ENCODE measurements around the gene GULP1.
"Not testable (repeated sequence)": the region's sequence is repeated elsewhere in the genome, so short reads cannot be mapped to it uniquely, and the experiment has no call there.

The GULP1 gene

DNA sequence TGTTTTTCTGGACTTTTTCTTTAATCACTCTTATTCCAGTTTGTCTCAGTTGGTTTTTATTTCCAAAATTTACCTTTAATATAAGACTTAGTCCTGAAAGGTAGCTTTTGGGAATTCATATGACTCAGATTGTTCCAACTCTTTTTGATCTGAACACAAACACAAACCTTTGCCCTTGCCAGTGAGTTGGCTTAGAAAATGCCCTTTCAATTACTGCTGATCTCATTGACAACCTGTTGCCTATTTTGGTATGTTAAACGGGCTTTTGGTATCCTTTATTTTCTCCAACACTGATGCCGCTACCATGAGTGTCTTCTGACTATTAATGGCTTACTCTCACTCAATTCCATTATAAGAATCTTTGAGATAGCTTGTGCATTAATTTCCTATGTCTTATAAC, 143.4 kb downstream of the GULP1 start:
- no peak for DNase-seq

DNA sequence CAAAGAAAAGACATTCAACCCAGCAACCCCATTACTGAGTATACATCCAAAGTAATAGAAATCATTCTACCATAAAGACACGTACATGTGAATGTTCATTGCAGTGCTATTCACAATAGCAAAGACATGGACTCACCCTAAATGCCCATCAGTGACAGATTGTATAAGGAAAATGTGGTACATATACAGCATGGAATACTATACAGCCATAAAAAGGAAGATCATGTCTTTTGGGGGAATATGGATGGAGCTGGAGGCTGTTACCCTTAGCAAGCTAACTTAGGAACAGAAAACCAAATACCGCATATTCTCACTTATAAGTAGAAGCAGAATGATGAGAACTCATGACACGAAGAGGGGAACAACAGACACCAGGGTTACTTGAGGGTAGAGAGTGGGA, 145.9 kb downstream of the GULP1 start:
- DNase-seq, result no peak

DNA sequence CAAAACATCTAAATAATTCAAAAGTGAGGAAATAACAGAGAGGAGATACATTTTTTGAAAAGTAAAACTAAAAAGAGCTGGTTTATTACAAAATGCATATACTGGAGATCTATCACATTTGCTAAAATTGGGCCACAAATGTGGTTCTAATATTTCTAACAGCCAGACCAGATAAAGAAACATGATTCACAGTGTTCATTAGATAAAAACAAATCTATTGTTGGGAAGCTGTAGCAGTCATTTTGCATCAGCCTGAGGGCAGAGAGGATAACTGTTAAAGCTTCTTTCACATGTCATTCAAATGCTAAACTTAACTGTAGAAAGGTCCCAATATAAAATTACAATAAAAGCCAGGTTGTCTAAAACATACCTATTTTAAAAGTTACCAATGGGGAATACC, 148.3 kb downstream of the GULP1 start:
- no peak for DNase-seq

DNA sequence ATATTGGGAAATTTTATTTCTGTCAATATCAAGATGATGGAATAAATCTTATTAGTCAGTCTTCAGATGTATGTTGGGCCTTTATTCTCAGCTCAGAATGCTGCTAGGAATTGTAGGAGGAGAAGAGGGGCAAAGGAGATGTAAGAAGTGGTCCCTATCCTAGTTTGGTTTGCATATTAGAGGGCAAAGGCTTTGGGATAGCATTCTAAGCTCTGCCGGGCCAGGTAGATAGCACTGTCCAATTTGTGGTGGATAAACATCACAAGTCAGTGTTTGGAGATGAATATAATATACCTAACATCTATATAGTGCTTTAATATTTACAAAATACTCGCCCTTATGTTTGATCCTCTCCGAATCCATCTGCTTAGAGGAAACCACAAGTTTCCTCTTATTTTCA, 149.2 kb downstream of the GULP1 start:
- no peak for DNase-seq

DNA sequence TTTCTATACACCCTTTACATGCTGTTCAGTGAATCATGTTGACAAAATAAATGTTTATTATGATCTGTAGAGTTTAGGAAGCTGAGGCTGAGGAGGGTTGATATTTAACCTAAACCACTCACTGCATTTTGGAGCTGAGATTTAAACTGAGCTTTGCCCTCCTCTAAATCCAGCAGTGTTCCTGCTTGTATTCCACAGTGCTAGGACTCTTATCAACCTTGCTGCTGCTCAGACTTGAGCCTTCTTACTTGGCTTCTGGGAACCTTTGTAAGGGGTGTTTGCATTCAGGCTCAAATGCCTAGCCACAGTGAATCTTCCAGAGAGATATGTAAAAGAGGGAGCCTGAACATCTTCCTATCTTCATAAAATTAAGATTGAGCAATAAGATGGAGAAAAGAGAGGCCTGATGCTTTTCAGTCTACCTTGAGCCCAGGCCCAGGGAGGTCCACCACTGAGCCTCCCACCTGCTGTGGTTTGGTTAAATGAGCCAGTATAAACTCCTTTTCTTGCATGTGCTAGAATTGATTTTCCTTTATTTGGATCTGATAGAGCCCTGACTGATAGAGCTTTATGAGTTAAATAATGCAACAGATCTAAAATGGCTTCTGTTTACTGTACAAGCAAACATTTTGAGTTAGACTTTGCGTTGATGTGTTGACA, 149.7 kb downstream of the GULP1 start:
- no peak for DNase-seq

DNA sequence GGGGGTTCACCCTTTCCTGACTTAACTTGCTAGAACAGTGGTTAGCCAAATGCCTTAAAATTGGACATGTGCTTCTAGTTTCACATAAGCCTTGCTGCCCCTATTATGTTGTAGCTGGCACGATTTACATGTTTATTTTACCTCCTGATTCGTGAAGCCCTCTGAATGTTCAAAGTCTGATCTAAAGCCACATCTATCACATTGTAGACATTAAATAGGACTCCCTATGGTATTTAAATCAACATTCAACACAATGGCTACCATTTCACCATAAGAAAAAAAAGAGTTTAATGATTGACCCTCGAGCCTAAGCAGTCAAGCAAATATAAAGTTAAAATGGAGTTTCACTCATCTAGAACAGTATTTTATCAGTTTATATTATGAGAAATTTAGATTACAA, 151.5 kb downstream of the GULP1 start:
- DNase-seq, result no peak

DNA sequence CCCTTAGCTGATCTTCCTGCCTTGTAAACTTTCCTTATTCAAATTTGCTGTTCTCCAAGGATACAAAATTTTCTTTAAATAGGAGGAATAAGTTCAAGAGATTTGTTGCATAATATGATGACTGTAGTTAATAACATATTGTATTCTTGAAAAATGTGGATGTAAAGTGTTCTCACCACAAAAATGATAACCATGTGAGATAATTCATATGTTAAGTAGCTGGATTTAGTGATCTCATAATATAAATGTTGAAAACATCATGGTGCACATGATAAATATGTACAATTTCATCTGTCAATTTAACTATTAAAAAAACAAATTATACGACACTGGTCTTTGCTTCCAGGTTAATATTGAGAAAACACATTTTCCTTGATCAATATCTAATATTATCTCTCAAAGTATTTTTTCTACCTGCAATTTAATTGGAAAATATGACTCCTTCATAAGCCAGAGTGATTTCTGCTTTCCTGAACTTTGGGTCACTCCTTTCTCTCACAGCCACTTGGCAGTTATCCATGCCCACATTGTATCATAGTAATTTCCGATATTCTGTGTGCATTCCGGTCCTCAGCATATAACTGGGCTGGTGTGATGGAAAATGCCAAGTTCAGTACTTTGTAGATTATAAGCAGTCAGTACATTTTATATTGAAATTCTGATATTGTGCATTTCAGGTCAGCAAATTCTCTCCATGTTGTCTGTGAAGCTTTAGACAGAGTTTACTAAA, 152.6 kb downstream of the GULP1 start:
- no peak for DNase-seq

DNA sequence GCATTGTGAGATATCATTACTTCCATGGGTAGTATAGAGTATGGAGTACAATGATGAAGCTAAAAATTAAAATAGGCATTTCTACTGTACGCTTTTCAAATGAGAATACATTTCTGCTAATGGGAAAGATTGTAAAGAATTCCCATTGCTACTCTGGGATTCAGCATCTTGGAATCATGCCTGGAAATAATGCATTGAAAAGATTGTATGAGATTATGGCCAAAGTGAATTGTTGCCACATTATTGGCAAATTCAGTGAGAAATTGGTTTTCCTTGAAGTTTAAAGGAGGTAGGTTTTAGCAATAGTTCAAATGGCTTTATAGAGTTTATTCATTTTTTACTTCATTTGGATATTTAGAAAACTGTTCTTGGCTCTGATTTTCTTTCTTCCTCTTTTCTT, 157.9 kb downstream of the GULP1 start:
- DNase-seq, result no peak

DNA sequence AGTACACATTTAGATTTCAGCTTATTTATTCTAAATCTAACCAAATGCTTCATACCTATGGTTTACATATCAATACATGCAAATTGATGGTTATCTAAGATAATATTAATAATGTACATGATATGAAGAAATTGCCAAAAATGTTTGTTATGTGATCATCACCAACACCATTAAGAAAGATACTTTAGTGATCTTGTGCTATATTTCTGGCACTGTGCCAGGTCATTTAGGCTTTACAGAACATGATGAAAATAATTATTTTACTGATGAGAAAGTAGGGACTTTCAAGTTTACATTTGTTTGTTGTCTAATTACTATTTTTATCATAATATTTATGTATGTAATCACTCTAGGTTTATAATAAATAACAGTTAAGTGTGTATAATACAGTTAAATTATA, 158.3 kb downstream of the GULP1 start:
- DNase-seq, result no peak

DNA sequence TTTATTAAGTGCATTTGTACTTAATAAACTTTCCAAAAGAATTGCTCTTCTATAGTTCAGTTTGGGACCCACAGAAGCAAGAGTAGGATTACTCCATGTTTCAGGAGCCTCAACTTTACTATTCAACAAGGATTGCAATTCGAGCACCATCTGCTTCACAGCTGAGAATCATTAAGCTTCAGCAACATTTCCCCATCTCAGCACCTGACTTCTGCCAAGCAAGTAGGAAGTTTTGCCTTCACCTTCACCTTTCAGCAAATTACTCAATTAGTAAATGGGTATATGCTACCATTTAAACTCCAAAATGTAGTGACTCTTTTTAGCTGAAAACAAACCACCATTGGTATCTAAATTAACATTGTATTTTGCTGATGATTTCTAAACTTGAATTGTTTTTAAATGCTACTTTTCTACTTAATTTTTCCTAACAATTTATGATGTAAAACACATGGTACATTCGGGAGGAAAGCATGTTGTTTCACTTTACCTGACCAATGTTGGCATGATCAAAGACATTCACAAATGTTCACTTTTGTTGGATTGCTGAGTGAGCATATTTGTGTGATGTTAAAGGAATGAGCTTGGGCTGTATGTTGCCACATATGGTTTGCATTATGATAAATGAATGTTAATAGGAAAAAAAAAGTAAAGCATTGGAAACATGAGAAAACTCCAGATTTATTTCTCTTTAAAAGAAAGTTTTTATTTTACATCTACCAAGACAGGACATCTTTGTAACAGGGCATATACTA, 159.2 kb downstream of the GULP1 start:
- DNase-seq, result no peak

DNA sequence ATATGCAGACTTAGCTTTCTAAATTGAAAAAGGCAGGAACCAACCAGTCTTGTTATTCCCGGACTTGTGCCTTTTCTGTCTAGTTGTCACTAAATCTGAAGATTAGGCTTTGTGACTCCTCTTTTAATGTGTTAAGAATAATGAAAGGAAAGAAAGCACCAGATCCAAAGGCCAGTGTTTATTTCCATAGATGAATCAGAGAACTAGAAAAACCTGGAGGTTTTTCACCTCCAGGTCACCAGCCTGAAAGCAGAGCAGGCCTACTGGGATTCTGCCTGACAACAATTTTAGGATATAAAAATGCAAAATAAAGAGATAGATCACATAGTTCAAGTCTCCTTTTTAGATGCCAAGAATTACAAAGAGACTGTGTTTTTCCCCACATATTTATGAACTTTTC, 160.4 kb downstream of the GULP1 start:
- no peak for DNase-seq

DNA sequence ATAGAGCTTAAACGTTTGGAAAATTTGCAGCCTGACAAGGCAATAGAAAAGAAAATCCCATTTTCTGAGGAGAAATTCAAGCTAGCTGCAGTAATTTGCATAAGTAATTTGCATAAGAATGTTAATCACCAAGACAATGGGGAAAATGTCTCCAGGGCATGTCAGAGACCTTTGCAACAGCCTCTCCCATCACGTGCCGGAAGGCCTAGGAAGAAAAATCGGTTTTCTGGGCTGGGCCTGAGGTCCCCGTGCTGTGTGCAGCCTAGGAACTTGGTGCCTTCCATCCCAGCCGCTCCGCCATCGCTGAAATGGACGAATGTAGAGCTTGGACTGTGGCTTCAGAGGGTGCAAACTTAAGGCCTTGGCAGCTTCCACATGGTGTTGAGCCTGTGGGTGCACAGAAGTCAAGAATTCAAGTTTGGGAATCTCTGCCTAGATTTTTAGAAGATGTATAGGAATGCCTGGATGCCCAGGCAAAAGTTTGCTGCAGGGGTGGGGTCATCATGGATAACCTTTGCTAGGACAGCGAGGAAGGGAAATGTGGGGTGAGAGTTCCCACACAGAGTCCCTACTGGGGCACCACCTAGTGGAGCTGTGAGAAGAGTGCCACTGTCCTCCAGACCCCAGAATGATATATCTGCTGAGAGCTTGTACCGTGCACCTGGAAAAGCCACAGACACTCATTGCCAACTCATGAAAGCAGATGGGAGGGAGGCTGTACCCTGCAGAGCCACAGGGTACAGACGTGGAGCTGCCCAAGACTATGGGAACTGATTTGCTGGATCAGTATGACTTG, 164.6 kb downstream of the GULP1 start:
- no peak for DNase-seq

DNA sequence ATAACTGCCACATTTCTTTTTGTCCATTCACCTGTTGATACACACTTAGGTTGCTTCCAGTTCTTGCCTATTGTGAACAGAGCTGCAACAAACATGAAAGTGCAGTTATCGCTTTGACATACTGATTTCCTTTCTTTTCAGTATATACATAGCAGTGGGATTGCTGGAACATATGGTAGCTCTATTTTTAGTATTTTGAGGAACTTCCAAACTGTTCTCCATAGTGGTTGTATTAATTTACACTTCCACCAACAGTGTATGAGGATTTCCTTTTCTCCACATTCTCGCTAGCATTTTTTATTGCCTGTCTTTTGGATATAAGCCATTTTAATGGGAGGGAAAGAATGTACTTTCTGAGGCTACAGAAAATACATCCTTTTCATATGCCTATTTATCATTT, 167.4 kb downstream of the GULP1 start:
- no peak for DNase-seq

DNA sequence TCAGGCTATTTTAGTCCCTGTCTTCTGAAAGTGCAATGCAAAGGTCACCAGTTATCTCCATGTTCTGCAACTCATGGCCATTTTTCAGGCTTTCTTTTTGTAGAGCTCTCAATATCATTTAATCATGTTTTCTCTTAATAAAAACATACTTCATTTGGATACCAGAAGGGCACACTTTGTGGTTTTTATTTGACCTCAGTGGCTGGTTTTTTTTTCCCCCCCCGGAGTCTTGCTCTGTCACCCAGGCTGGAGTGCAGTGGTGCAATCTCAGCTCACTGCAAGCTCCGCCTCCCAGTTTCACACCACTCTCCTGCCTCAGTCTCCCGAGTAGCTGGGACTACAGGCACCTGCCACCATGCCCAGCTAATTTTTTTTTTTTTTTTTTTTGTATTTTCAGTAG, 174.4 kb downstream of the GULP1 start:
- not testable (repeated sequence) for DNase-seq

DNA sequence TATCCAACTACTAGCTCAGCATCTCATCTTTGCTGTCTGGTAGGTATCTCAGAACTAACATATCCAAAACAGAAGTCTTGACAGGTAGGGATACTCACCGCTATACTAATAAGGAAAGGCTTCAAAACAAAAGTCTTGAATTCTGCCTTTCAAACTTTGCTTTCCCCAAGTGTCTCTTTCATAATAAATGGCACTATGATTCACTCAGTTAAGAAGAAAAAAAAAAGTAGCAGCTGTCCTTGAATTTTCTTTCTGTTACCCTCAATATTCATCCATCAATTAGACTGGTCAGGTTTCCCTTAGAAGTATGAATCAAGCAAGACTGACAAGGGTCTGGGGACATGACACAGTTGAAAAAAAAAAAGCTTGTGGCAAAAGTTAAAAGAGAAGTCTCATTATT, 175.1 kb downstream of the GULP1 start:
- DNase-seq, result no peak

DNA sequence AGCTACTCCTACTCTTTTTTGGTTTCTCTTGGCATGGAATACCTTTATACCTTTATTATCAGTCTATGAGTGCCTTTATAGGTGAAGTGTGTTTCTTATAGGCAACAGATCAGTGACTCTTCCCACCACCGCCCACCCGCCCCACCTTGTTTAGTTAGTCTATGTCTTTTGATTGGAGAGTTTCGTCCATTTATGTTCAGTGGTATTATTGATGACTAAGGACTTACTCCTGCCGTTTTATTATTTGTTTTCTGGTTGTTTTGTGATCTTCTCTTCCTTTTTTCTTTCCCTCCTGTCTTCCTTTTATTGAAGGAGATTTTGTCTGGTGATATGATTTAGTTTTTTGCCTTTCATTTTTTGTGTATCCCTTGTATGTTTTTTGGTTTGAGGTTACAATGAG, 179.5 kb downstream of the GULP1 start:
- DNase-seq, result no peak

DNA sequence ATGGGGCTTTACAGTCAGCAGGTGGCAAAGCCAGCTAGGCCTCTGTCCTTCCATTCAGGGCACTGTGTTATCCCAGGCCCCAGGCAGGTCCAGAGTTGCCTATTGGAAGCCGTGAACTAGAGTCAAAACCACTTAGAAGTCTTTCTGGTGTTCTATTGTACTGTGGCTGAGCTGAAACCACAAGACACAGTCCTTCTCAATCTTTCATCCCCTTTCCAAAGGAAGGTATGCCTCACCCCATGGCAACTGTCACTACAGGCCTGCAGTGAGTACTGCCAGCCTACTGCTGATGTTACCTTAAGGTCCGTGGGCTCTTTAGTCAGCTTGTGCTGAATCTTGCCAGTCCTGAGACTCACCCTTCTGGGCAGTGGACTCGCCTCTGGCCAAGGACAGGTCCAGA, 181.6 kb downstream of the GULP1 start:
- DNase-seq, result no peak

DNA sequence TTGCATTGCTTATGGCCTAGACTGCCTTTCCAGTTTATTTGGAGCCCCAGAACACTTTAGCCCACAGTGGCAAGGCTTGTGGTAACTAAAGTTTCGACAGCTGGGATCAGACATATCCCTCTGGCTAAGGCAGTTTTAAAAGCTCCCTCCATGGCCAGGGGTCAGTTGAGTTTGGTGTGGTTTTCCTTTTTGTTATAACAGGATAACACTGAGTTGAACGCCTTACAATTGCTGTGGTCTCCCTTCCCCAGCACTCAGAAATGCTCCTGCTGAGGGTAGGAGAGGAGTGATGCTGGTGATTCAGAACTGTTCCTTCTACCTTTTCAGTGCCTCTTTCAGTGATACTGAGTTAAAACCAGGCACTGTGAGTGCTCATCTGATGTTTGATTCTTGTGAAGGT, 182.6 kb downstream of the GULP1 start:
- DNase-seq, result no peak

DNA sequence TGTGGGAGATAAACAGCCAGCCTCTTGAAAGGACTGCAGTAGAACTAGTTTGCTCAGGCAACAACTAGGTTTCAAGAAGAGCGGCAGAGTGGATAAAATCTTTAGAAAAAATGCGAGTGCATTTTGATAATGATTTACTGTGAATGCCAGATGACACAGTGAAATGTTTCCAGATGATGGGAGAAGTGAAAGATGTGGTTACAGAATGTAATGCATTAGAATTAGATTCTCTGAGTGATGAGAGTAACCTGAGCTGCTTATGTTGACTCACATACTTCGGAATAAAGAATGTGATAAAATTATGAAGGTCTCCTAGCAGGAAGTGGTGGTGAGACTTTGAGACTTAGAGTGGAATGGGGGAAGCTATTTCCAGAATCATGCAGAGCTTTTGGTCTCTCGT, 184.3 kb downstream of the GULP1 start:
- DNase-seq, result no peak

DNA sequence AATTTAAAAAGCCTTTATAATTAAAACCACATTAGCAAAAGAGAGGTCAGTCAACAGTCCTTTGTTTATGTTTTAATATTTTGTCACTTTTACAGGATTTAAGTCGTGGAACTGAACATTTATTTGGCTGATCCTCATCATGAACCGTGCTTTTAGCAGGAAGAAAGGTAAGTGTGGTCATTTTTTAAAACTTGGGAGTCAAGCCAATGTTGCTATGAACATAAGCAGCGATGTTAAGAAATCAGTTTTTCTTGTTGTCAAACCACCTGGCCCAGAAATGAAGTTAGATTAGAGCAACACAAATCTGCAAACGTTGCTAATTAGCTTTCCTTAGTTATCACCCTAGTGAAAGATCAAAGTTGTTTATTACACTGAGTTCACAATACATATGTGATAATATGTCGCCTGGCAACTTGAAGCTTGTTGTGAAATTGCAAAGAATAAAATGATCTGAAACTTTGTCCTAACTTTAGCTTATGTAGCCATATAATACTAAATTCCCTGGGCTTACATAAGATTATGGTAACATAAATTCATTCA, 186.0 kb downstream of the GULP1 start:
- no peak for DNase-seq

DNA sequence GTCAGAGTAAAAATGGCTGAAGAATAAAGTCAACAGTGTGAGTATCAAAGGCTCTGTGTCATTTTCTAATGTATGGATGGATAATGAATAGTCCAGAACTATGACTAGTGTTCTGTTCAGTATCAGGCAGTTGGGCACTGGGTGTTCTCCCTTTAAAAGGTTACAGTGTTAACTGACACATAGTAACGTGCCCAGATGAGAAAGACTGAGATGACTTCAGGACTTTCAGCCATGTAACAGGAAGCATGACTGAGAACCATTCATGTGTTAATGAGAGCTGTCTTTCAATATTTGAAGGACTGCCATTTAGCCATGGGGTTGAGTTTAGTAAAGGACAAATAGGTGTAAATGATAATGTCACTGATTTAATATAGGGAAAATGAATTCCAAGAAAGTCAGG, 187.1 kb downstream of the GULP1 start:
- no peak for DNase-seq

DNA sequence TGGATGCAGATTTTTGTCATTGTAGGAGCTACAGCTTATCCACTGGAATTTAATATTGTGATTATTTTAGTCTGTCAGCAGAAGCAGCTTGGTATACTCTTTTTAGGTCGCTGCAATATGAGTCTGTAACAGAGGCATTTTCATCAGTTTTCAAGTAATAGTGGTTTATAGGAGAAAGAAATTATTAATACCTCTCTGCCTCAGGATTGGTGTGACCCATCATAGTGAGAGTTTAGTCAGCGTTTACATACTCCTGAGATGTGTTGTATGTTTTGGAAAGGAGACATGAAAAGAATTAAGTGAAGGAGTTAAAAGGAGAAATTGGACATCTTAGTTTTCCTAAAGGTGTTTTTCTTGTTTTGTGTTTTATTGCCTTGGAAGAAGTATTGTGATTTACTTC, 189.8 kb downstream of the GULP1 start:
- no peak for DNase-seq

DNA sequence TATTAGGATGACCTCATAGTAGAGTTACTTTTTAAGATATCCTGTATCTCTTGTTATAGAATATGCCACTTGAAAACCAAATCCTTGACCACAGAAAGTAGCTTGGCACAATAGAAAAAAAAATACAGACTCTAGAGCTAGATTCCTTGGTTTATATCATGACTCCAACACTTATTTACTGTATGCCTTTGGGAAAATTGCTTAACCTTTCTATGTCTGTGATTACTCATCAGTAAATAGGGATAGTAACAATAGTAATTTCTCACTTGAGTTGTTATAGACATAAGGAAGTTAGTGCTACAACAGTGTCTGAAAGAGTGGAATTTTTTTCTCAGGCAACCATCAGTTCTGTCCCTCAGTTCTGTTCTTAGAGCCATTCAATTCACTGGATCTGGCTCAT, 193.8 kb downstream of the GULP1 start:
- no peak for DNase-seq
